ENCODE data around the gene PRKG1. TPM values are rescaled to one million over a fixed set of nuclear protein-coding genes. Genes with fewer than 3 reads are reported as not detected.

Gene PRKG1
- total RNA-seq, 4 donors from 2014 or later, result 0.63 to 4.3 (median 2.1) TPM

- intact Hi-C loops (cut with DNase I; ENCODE audit: low total_unique reads), result no loop called here
- DNase-seq (ENCODE audit: low spot score in 2 of 2), result no peak
- no peak overlapping the region for H3K4me3 ChIP-seq (ENCODE audit: low read depth, poor library complexity, severe bottlenecking)
- TF ChIP-seq POLR2A (IDR thresholded peaks at IDR 0.05), result no peak
- no peak for TF ChIP-seq CTCF (IDR thresholded peaks at IDR 0.05)
- 31 to 41% methylated on average over 1 of the region's 1 CpG for WGBS, 2 donors
Observed at GRCh38 chr10:51654918-51655317, 580.6 kb downstream of the PRKG1 start.

GRCh38 chr10:51656503-51656902 lies 582.2 kb downstream of the PRKG1 start:
- intact Hi-C loops (cut with DNase I; ENCODE audit: low total_unique reads), result no loop called here
- DNase-seq (ENCODE audit: low spot score in 2 of 2), result no peak
- no peak overlapping the region for H3K4me3 ChIP-seq (ENCODE audit: low read depth, poor library complexity, severe bottlenecking)
- 88 to 96% methylated on average over 3 of the region's 3 CpGs for WGBS, 2 donors
- no peak for TF ChIP-seq POLR2A (IDR thresholded peaks at IDR 0.05)
- TF ChIP-seq CTCF (IDR thresholded peaks at IDR 0.05), result no peak

GRCh38 chr10:51658000-51658399 lies 583.7 kb downstream of the PRKG1 start:
- no peak for TF ChIP-seq CTCF (IDR thresholded peaks at IDR 0.05)
- no peak for TF ChIP-seq POLR2A (IDR thresholded peaks at IDR 0.05)
- WGBS, 2 donors, result 48 to 56% methylated on average over 2 of the region's 2 CpGs
- DNase-seq (ENCODE audit: low spot score in 2 of 2), result no peak

GRCh38 chr10:51659344-51659743 lies 585.1 kb downstream of the PRKG1 start:
- no peak overlapping the region for H3K4me3 ChIP-seq (ENCODE audit: low read depth, poor library complexity, severe bottlenecking)
- intact Hi-C loops (cut with DNase I; ENCODE audit: low total_unique reads), result no loop called here
- WGBS, 2 donors, result 84 to 86% methylated on average over 1 of the region's 1 CpG
- DNase-seq (ENCODE audit: low spot score in 2 of 2), result no peak
- TF ChIP-seq POLR2A (IDR thresholded peaks at IDR 0.05) (no peak), CTCF (IDR thresholded peaks at IDR 0.05) (no peak)

More at GRCh38 chr10:51658000-51658399, 583.7 kb downstream of the PRKG1 start:
- intact Hi-C loops (cut with DNase I; ENCODE audit: low total_unique reads), result no loop called here
- H3K4me3 ChIP-seq (ENCODE audit: low read depth, poor library complexity, severe bottlenecking), result no peak overlapping the region

- WGBS, 2 donors, result 81 to 83% methylated on average over 3 of the region's 3 CpGs
- intact Hi-C loops (cut with DNase I; ENCODE audit: low total_unique reads), result no loop called here
- no peak for DNase-seq (ENCODE audit: low spot score in 2 of 2)
- H3K4me3 ChIP-seq (ENCODE audit: low read depth, poor library complexity, severe bottlenecking), result no peak overlapping the region
- no peak for TF ChIP-seq CTCF (IDR thresholded peaks at IDR 0.05)
- no peak for TF ChIP-seq POLR2A (IDR thresholded peaks at IDR 0.05)
Observed at GRCh38 chr10:51663086-51663485, 588.8 kb downstream of the PRKG1 start.

- no peak for TF ChIP-seq CTCF (IDR thresholded peaks at IDR 0.05)
- no peak for TF ChIP-seq POLR2A (IDR thresholded peaks at IDR 0.05)
- DNase-seq (ENCODE audit: low spot score in 2 of 2), result no peak
- intact Hi-C loops (cut with DNase I; ENCODE audit: low total_unique reads), result no loop called here
- H3K4me3 ChIP-seq (ENCODE audit: low read depth, poor library complexity, severe bottlenecking), result no peak overlapping the region
Observed at GRCh38 chr10:51666456-51666855, 592.2 kb downstream of the PRKG1 start.
